Mesenchymal stem cell (in vitro differentiated cells and primary cell): ENCODE measurements around the gene CHIC2.

Experiments
- DNase-seq: peaks from one replicate; pipeline ENCODE4 v3.0.0-alpha.2; 2013
- H2AFZ ChIP-seq: one replicate; pipeline ENCODE4 v1.6.1; 2013; ENCODE audit warnings: low read depth, mild to moderate bottlenecking, control low read depth, inconsistent platforms, low read length, moderate library complexity
- H2AK5ac ChIP-seq: 2 replicates; pipeline ENCODE4 v1.6.1; 2013; ENCODE audit warnings: low read length, moderate library complexity, mild to moderate bottlenecking, inconsistent platforms; ENCODE audit not compliant: severe bottlenecking
- H2BK120ac ChIP-seq: one replicate; pipeline ENCODE4 v1.6.1; 2013; ENCODE audit warnings: low read depth, mild to moderate bottlenecking, inconsistent platforms, low read length, moderate library complexity
- H2BK12ac ChIP-seq, 2 experiments: one replicate each; pipeline ENCODE4 v1.6.1; 2013; ENCODE audit warnings: inconsistent platforms in 2 of 2, low read length in 2 of 2, mild to moderate bottlenecking in 2 of 2, moderate library complexity in 2 of 2, control low read depth in 1 of 2
- H2BK15ac ChIP-seq: one replicate; pipeline ENCODE4 v1.6.1; 2013; ENCODE audit warnings: mild to moderate bottlenecking, low read depth, inconsistent platforms; ENCODE audit not compliant: poor library complexity, severe bottlenecking
- H2BK5ac ChIP-seq: 2 replicates; pipeline ENCODE4 v1.6.1; 2013; ENCODE audit warnings: low read depth, mild to moderate bottlenecking, low read length, control low read depth, inconsistent platforms; ENCODE audit not compliant: poor library complexity, severe bottlenecking
- H3K14ac ChIP-seq, 2 experiments: one replicate each; pipeline ENCODE4 v1.6.1; 2013; ENCODE audit warnings: inconsistent platforms in 2 of 2, low read length in 2 of 2, control low read depth in 1 of 2, mild to moderate bottlenecking in 1 of 2, moderate library complexity in 1 of 2
- H3K18ac ChIP-seq, 2 experiments: one replicate each; pipeline ENCODE4 v1.6.1; 2013; ENCODE audit warnings: inconsistent platforms in 2 of 2, low read length in 2 of 2, control low read depth in 1 of 2, low read depth in 1 of 2, mild to moderate bottlenecking in 1 of 2
- H3K23ac ChIP-seq, 2 experiments: one replicate each; pipeline ENCODE4 v1.6.1; 2013; ENCODE audit warnings: inconsistent platforms in 2 of 2, low read length in 2 of 2, mild to moderate bottlenecking in 2 of 2, moderate library complexity in 2 of 2, control low read depth in 1 of 2
- H3K27ac ChIP-seq: 2 replicates; pipeline ENCODE4 v1.5.1; 2013; ENCODE audit warnings: mild to moderate bottlenecking, moderate library complexity, low read length, control low read depth, inconsistent platforms; ENCODE audit not compliant: poor library complexity, severe bottlenecking
- H3K27me3 ChIP-seq, 2 experiments: 2 replicates each; pipeline versions ENCODE4 v1.6.1 to v1.7.0; 2013; ENCODE audit warnings: low read length in 2 of 2, mild to moderate bottlenecking in 2 of 2, moderate library complexity in 2 of 2, control low read depth in 1 of 2, inconsistent platforms in 1 of 2; ENCODE audit not compliant: control insufficient read depth in 1 of 2, insufficient read depth in 1 of 2
- H3K36me3 ChIP-seq, 2 experiments: 2 replicates each; pipeline versions ENCODE4 v1.6.1 to v1.7.0; 2013; ENCODE audit warnings: low read length in 2 of 2, control low read depth in 1 of 2, inconsistent platforms in 1 of 2, low read depth in 1 of 2, mild to moderate bottlenecking in 1 of 2; ENCODE audit not compliant: insufficient read depth in 2 of 2, control insufficient read depth in 1 of 2
- H3K4ac ChIP-seq, 2 experiments: one replicate each; pipeline ENCODE4 v1.6.1; 2013; ENCODE audit warnings: inconsistent platforms in 2 of 2, low read length in 2 of 2, mild to moderate bottlenecking in 2 of 2, moderate library complexity in 2 of 2, control low read depth in 1 of 2, low read depth in 1 of 2
- H3K4me1 ChIP-seq: 2 replicates; pipeline ENCODE4 v1.6.1; 2013; ENCODE audit warnings: low read depth, low read length, control low read depth; ENCODE audit not compliant: control insufficient read depth, insufficient read depth
- H3K4me2 ChIP-seq: 2 replicates; pipeline ENCODE4 v1.6.1; 2013; ENCODE audit warnings: low read length, mild to moderate bottlenecking, inconsistent platforms; ENCODE audit not compliant: poor library complexity, severe bottlenecking
- H3K4me3 ChIP-seq, 2 experiments: 2 replicates each; pipeline versions ENCODE4 v1.5.1 to v1.7.0; 2013; ENCODE audit warnings: low read length in 2 of 2, mild to moderate bottlenecking in 2 of 2, control low read depth in 1 of 2, low read depth in 1 of 2; ENCODE audit not compliant: insufficient read depth in 1 of 2
- H3K79me1 ChIP-seq: replicated peaks from 2 replicates; pipeline ENCODE4 v1.6.1; 2013; ENCODE audit warnings: mild to moderate bottlenecking, control low read depth, low read length, inconsistent platforms; ENCODE audit not compliant: poor library complexity, severe bottlenecking
- H3K9ac ChIP-seq: 2 replicates; pipeline ENCODE4 v1.7.0; 2013; ENCODE audit warnings: mild to moderate bottlenecking, low read length, moderate library complexity
- H3K9me3 ChIP-seq: 2 replicates; pipeline ENCODE4 v1.7.0; 2013; ENCODE audit warnings: mild to moderate bottlenecking, low read length; ENCODE audit not compliant: control insufficient read depth
- H4K8ac ChIP-seq: one replicate; pipeline ENCODE4 v1.6.1; 2013; ENCODE audit warnings: inconsistent platforms, mild to moderate bottlenecking, low read length, moderate library complexity
- H4K91ac ChIP-seq: one replicate; pipeline ENCODE4 v1.6.1; 2013; ENCODE audit warnings: mild to moderate bottlenecking, low read length, inconsistent platforms
- WGBS: methylation state at CpG from one replicate; pipeline ENCODE4 v1.1.7; 2013; ENCODE audit warnings: mixed read lengths; 5-methylcytosine and 5-hydroxymethylcytosine counted together

The CHIC2 gene

DNA sequence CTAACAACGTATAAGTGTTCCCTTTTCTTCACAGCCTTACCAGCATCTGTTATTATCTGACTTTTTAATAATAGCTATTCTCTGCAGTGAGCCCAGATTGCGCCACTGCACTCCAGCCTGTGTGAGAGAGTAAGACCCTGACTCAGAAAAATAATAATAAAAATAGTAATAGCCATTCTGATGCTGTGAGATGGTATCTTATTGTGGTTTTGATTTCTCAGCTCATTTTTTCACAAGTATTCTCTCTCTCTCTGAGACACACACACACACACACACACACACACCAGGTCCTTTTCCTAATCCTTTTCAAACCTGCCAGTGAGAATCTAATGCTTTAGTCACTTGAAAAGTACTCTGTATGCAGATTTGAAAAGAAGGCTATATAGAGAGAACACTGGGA lies 89.8 kb downstream of the CHIC2 start:
- Histone ChIP-seq H3K36me3 (no peaks in the 10 kb centered on the region), H3K27ac (no peak overlapping the region), H2BK15ac (no peak overlapping the region), H3K9me3 (no peaks in the 10 kb centered on the region), H2BK12ac (no peak overlapping the region), H3K9ac (no peak overlapping the region), H3K79me1 (no peaks in the 10 kb centered on the region), H3K4me2 (no peak overlapping the region), H3K4me3 (no peak overlapping the region), H2AK5ac (no peak overlapping the region), H3K27me3 (no peaks in the 10 kb centered on the region), H4K8ac (no peak overlapping the region), H3K4me1 (no peaks in the 10 kb centered on the region), H2BK120ac (no peak overlapping the region), H4K91ac (no peak overlapping the region), H3K23ac (no peak overlapping the region), H2AFZ (no peak overlapping the region), H3K18ac (no peak overlapping the region), H3K4ac (no peak overlapping the region), H2BK5ac (no peak overlapping the region), H3K14ac (no peak overlapping the region)
- 100% methylated on average over 1 of the region's 2 CpGs for WGBS
- DNase-seq: no peak

DNA sequence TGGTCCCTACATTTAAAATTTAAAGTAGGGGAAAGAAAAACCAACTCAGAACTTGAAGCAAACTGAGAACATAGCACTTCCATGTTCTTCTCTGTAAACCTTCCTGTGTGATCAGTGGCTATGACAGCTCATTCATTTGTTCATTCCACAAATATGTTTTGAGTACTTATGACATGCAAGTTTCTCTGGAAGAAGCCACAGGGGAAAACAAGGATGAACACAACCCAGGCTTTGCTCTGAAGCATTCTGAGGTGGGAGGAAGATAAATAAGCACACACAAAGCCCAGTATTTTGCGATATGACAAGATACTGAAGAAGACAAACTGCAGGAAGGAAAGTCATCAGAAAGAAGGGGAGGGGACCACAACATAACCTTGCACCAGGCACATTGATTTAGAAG lies 96.4 kb downstream of the CHIC2 start:
- no peaks in the 10 kb centered on the region for H3K79me1 ChIP-seq
- no peak for DNase-seq
- H3K4me2 ChIP-seq: no peak overlapping the region
- H2AK5ac ChIP-seq: no peak overlapping the region
- no peak overlapping the region for H3K14ac ChIP-seq
- H2AFZ ChIP-seq: no peak overlapping the region
- no peak overlapping the region for H2BK5ac ChIP-seq
- H2BK120ac ChIP-seq: no peak overlapping the region
- no peak overlapping the region for H2BK12ac ChIP-seq
- H3K9me3 ChIP-seq: no peaks in the 10 kb centered on the region
- peak overlapping the region; percentile 36 for H3K9ac ChIP-seq
- 100% methylated on average over 1 of the region's 1 CpG for WGBS
- no peak overlapping the region for H4K91ac ChIP-seq
- H4K8ac ChIP-seq: no peak overlapping the region
- no peak overlapping the region for H3K18ac ChIP-seq
- no peaks in the 10 kb centered on the region for H3K36me3 ChIP-seq
- H3K23ac ChIP-seq: no peak overlapping the region
- peak overlapping the region in 1 of 2 experiments; percentile 24 for H3K4me3 ChIP-seq
- peaks cover 4% of the 10 kb centered on the region for H3K4me1 ChIP-seq
- H3K27me3 ChIP-seq: no peaks in the 10 kb centered on the region
- H3K27ac ChIP-seq: no peak overlapping the region
- no peak overlapping the region for H2BK15ac ChIP-seq
- no peak overlapping the region for H3K4ac ChIP-seq

DNA sequence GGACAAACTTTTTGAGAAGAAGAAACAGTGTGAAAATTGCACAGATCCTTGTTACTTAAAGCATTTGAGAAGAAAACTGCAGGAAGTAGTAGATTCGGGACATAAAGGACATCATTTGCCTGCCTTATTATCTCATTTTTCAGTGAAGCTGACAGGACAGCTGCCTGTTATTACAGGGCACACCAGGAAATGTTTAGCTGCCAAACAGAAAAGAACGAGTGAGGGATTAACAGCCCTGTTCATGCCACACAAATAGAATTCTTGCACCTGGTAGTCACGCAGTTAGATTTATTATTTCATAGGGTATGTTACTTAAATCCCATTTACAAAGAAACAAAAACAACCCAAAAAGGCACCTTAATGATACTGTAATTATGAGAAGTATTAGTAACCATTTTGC lies 100.6 kb downstream of the CHIC2 start:
- Histone ChIP-seq H3K9me3 (no peaks in the 10 kb centered on the region), H2BK5ac (no peak overlapping the region), H3K4ac (no peak overlapping the region), H3K27ac (no peak overlapping the region), H2BK120ac (no peak overlapping the region), H3K9ac (no peak overlapping the region), H3K4me2 (peak overlapping the region; percentile 49), H3K18ac (no peak overlapping the region), H3K27me3 (no peaks in the 10 kb centered on the region), H3K4me1 (peaks cover 9% of the 10 kb centered on the region), H3K14ac (no peak overlapping the region), H4K91ac (no peak overlapping the region), H3K36me3 (no peaks in the 10 kb centered on the region), H3K23ac (no peak overlapping the region), H2AK5ac (no peak overlapping the region), H3K4me3 (no peak overlapping the region), H2BK12ac (no peak overlapping the region), H3K79me1 (no peaks in the 10 kb centered on the region), H4K8ac (no peak overlapping the region), H2AFZ (no peak overlapping the region), H2BK15ac (no peak overlapping the region)
- DNase-seq: no peak
- WGBS: 45% methylated on average over 2 of the region's 3 CpGs

DNA sequence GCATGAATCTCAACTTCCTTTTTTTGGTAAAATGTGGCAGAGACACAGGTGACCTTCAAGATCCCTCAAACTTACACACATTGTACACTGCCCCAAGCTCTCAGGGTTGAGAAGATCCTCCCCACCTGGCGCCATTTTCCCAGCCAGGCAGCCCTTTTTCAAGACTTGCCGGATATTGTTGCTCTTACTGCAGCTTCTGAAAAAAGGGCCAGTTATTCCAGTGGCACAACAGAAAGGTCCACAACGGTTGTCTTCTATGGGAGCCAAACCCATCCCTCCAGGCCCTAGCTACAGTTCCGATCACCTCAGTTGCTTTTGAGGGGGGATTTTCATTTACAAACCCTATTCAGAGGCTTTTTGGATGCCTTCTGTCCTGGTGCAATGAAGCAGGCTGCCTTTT lies 101.1 kb downstream of the CHIC2 start:
- Histone ChIP-seq H3K4me1 (peaks cover 9% of the 10 kb centered on the region), H3K4me2 (peak overlapping the region; percentile 49), H3K9ac (no peak overlapping the region), H3K27me3 (no peaks in the 10 kb centered on the region), H2AFZ (no peak overlapping the region), H3K27ac (peak overlapping the region; percentile 50), H3K18ac (peak overlapping the region in 1 of 2 experiments; percentile 4), H3K4me3 (no peak overlapping the region), H4K8ac (peak overlapping the region; percentile 16), H2AK5ac (peak overlapping the region; percentile 49), H2BK120ac (no peak overlapping the region), H3K79me1 (no peaks in the 10 kb centered on the region), H3K23ac (no peak overlapping the region), H3K4ac (peak overlapping the region in 1 of 2 experiments; percentile 41), H2BK12ac (no peak overlapping the region), H3K14ac (no peak overlapping the region), H2BK15ac (no peak overlapping the region), H3K9me3 (no peaks in the 10 kb centered on the region), H2BK5ac (no peak overlapping the region), H3K36me3 (no peaks in the 10 kb centered on the region), H4K91ac (no peak overlapping the region)
- 92% methylated on average over 4 of the region's 4 CpGs for WGBS
- no peak for DNase-seq
